ENCODE results near the gene AK1.

DNA sequence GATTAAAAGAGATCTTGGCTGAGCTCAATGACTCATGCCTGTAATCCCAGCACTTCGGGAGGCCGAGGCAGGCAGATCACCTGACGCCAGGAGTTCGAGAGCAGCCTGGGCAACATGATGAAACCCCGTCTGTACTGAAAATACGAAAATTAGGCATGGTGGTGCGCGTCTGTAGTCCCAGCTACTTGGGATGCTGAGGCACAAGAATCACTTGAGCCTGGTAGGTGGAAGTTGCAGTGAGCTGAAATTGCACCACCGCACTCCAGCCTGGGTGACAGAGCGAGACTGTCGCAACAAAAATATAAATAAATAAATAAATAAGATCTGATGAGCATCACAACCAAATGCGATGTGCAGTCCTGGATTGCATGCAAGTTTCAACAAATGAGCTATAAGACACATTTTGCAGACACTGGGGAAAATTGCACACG, 14.3 kb downstream of the AK1 start:
- no peak for TF ChIP-seq CTCF (IDR thresholded peaks at IDR 0.05)
- no peak for TF ChIP-seq POLR2A (IDR thresholded peaks at IDR 0.05)

Measured in adrenal gland (tissue), 5 donors.